HCT116 (cell line): ENCODE results near the gene NAA80. TPM values are rescaled to one million over a fixed set of nuclear protein-coding genes. Genes with fewer than 3 reads are reported as not detected.

ENCODE experiments used
- ATAC-seq: fragments of 200-7000 bp; cut with Tn5 transposase; 2 replicates; pipeline ENCODE4 v1.9.1; 2020; ENCODE audit warnings: mild to moderate bottlenecking, moderate library complexity
- BruUV-seq: library from RNA; stranded (reverse); fragments of 400-500 nt; replicated peaks from 2 replicates; lab custom pipeline; 2021; lab: Mats Ljungman, UMichigan
- CTCF ChIA-PET: fragments of 300-600 bp; sonication (Branson Sonifier 250); formaldehyde crosslinking; loops from one replicate; lab custom pipeline; 2021; ENCODE audit warnings: antibody characterized with exemption; lab: Charles Lee
- POLR2A ChIA-PET: fragments of 300-600, 350-600 bp; sonication (Branson Sonifier 250); formaldehyde crosslinking; loops from one replicate; lab custom pipeline; 2021; ENCODE audit warnings: antibody characterized with exemption; lab: Charles Lee
- RAD21 ChIA-PET, 2 experiments: fragments of 300-600 bp; sonication (Branson Sonifier 250); formaldehyde crosslinking; loops; one replicate each; lab custom pipeline; 2023; ENCODE audit warnings: low total read pairs in 2 of 2; ENCODE audit not compliant: uncharacterized antibody in 2 of 2, unreplicated experiment in 2 of 2, low non-redundant PET in 1 of 2; lab: Charles Lee
- DNase-seq: peaks from one replicate; pipeline ENCODE4 v3.0.0-alpha.2; 2010; ENCODE audit warnings: low read depth, low spot score
- H2AFZ ChIP-seq: fragments of 200-600 bp; shearing (Covaris generic), sonication (generic); 2 replicates; pipeline ENCODE4 v1.6.1; 2017; ENCODE audit warnings: low read depth, mixed run types, mixed read lengths, antibody characterized with exemption, low read length; ENCODE audit not compliant: poor library complexity, severe bottlenecking
- H3K27ac ChIP-seq: 2 replicates; pipeline ENCODE4 v1.5.1; 2012; ENCODE audit warnings: low read depth, low read length
- H3K27me3 ChIP-seq: fragments of 200-600 bp; sonication (generic); 2 replicates; pipeline ENCODE4 v1.6.1; 2016; ENCODE audit warnings: mixed run types, low read length, mixed read lengths; ENCODE audit not compliant: insufficient read depth
- H3K36me3 ChIP-seq, 2 experiments: fragments of 200-500 bp in 1 of 2; fragments of 200-600 bp in 1 of 2; sonication (Bioruptor generic) in 1 of 2; sonication (generic) in 1 of 2; 2 replicates each; pipeline versions ENCODE4 v1.5.1 to v1.6.1; 2014 to 2016; ENCODE audit warnings: low read length in 2 of 2, inconsistent platforms in 1 of 2, mixed read lengths in 1 of 2, mixed run types in 1 of 2; ENCODE audit not compliant: insufficient read depth in 2 of 2, control insufficient read depth in 1 of 2
- H3K4me1 ChIP-seq, 2 experiments: fragments of 200-600 bp in 1 of 2; sonication (generic) in 1 of 2; 2 replicates each; pipeline versions ENCODE4 v1.5.1 to v1.6.1; 2012 to 2017; ENCODE audit warnings: low read length in 2 of 2, inconsistent platforms in 1 of 2, mild to moderate bottlenecking in 1 of 2, mixed read lengths in 1 of 2, mixed run types in 1 of 2, moderate library complexity in 1 of 2; ENCODE audit not compliant: insufficient read depth in 2 of 2, control insufficient read depth in 1 of 2
- H3K4me2 ChIP-seq: fragments of 200-600 bp; sonication (generic); 2 replicates; pipeline ENCODE4 v1.6.1; 2017; ENCODE audit warnings: mixed run types, low read length, mixed read lengths
- H3K4me3 ChIP-seq, 2 experiments: fragments of 200-600 bp in 1 of 2; sonication (generic) in 1 of 2; replicated peaks in 1 of 2; 2 replicates each; pipeline ENCODE4 v1.5.1; 2011 to 2016; ENCODE audit warnings: low read length in 2 of 2, control low read depth in 1 of 2, low read depth in 1 of 2, mild to moderate bottlenecking in 1 of 2, mixed read lengths in 1 of 2, mixed run types in 1 of 2
- H3K79me2 ChIP-seq: fragments of 200-600 bp; sonication (generic); 2 replicates; pipeline ENCODE4 v1.6.1; 2017; ENCODE audit warnings: mild to moderate bottlenecking, mixed run types, low read length, moderate library complexity, mixed read lengths; ENCODE audit not compliant: insufficient read depth
- H3K9ac ChIP-seq: fragments of 200-600 bp; sonication (generic); 2 replicates; pipeline ENCODE4 v1.6.1; 2016; ENCODE audit warnings: low read length, mixed read lengths
- H3K9me2 ChIP-seq: fragments of 200-600 bp; sonication (generic), shearing (Covaris generic); 2 replicates; pipeline ENCODE4 v1.6.1; 2017; ENCODE audit warnings: mixed run types, mild to moderate bottlenecking, moderate library complexity; ENCODE audit not compliant: insufficient read depth
- H3K9me3 ChIP-seq, 2 experiments: fragments of 200-500 bp in 1 of 2; fragments of 200-600 bp in 1 of 2; sonication (Bioruptor generic) in 1 of 2; sonication (generic) in 1 of 2; 2 replicates each; pipeline ENCODE4 v1.6.1; 2014 to 2017; ENCODE audit warnings: low read length in 2 of 2, mixed read lengths in 2 of 2, inconsistent platforms in 1 of 2, low read depth in 1 of 2, mild to moderate bottlenecking in 1 of 2, mixed run types in 1 of 2, moderate library complexity in 1 of 2; ENCODE audit not compliant: control insufficient read depth in 1 of 2, insufficient read depth in 1 of 2
- H4K20me1 ChIP-seq: fragments of 200-600 bp; sonication (generic), shearing (Covaris generic); 2 replicates; pipeline ENCODE4 v1.6.1; 2017; ENCODE audit warnings: mixed run types, mild to moderate bottlenecking, moderate library complexity; ENCODE audit not compliant: insufficient read depth
- ATF3 ChIP-seq: IDR thresholded peaks from 2 replicates; pipeline ENCODE4 v1.6.1; 2012
- CEBPB ChIP-seq: IDR thresholded peaks from 2 replicates; pipeline ENCODE4 v1.6.1; 2012; ENCODE audit warnings: low read depth
- CTCF ChIP-seq, 3 experiments: fragments of 200-600 bp in 1 of 3; sonication (generic) in 1 of 3; IDR thresholded peaks in 2 of 3; conservative IDR thresholded peaks in 1 of 3; 2 replicates each; pipeline ENCODE4 v1.5.1; 2012 to 2017; ENCODE audit warnings: low read depth in 2 of 3, low read length in 2 of 3, antibody characterized with exemption in 1 of 3, borderline replicate concordance in 1 of 3, control low read depth in 1 of 3, mild to moderate bottlenecking in 1 of 3, mixed read lengths in 1 of 3, mixed run types in 1 of 3, moderate library complexity in 1 of 3; ENCODE audit not compliant: insufficient read depth in 1 of 3
- ELF1 ChIP-seq: IDR thresholded peaks from 2 replicates; pipeline ENCODE4 v1.6.1; 2012; ENCODE audit warnings: low read depth, borderline replicate concordance
- EZH2 ChIP-seq: fragments of 200-600 bp; sonication (generic); IDR thresholded peaks from 2 replicates; pipeline ENCODE4 v1.6.1; 2017; ENCODE audit warnings: antibody characterized with exemption, mixed run types
- EZH2phosphoT487 ChIP-seq: fragments of 200-600 bp; IDR thresholded peaks from 2 replicates; pipeline ENCODE4 v1.6.1; 2018; ENCODE audit warnings: antibody characterized with exemption, borderline replicate concordance
- FOSL1 ChIP-seq: IDR thresholded peaks from 2 replicates; pipeline ENCODE4 v1.6.1; 2012; ENCODE audit warnings: low read depth
- JUND ChIP-seq: IDR thresholded peaks from 2 replicates; pipeline ENCODE4 v1.6.1; 2012
- MAX ChIP-seq: IDR thresholded peaks from 2 replicates; pipeline ENCODE4 v1.6.1; 2012
- POLR2AphosphoS5 ChIP-seq: IDR thresholded peaks from 2 replicates; pipeline ENCODE4 v1.6.1; 2011; ENCODE audit warnings: mild to moderate bottlenecking, low read depth, low read length, moderate library complexity
- REST ChIP-seq: IDR thresholded peaks from 2 replicates; pipeline ENCODE4 v1.6.1; 2012; ENCODE audit warnings: low read depth
- SIN3A ChIP-seq: IDR thresholded peaks from 2 replicates; pipeline ENCODE4 v1.6.1; 2012; ENCODE audit warnings: low read depth
- ZFX ChIP-seq: fragments of 450-650 bp; IDR thresholded peaks from 2 replicates; pipeline ENCODE4 v1.6.1; 2017
- ZNF274 ChIP-seq: fragments of 200-500 bp; sonication (Bioruptor generic); IDR thresholded peaks from 2 replicates; pipeline ENCODE4 v1.6.1; 2014; ENCODE audit warnings: mild to moderate bottlenecking, low read depth, low read length, inconsistent platforms
- intact Hi-C: fragments of 100-400 bp; cut with micrococcal nuclease; formaldehyde crosslinking; loops from 2 replicates; pipeline ENCODE4 v1.10.0; 2022
- total RNA-seq: library from RNA; stranded (reverse); gene quantifications from one replicate; pipeline ENCODE4 v1.2.1, GENCODE V29; 2021; ENCODE audit not compliant: unreplicated experiment

The NAA80 gene
- total RNA-seq, 1 experiment from 2014 or later: 21.3 TPM

- H3K9me2 ChIP-seq: no peaks in the 10 kb centered on the region
- H2AFZ ChIP-seq: no peak within 1 kb of the TSS
- ATAC-seq (peak; percentile 54), DNase-seq (no peak)
- CTCF ChIA-PET: no interaction called here
- H3K9me3 ChIP-seq: no peaks in the 10 kb centered on the region
- no TSS peak for BruUV-seq
- POLR2A ChIA-PET: interaction anchor here (0.6 kb wide), 1 partner anchor 9 kb away, joined by 3 read pairs; no protein-coding TSS in a partner anchor
- H4K20me1 ChIP-seq: no peaks in the 10 kb centered on the region
- no peaks in the 10 kb centered on the region for H3K27me3 ChIP-seq
- RAD21 ChIA-PET: no interaction called here
- no peak for TF ChIP-seq SIN3A
- no peak for TF ChIP-seq EZH2phosphoT487
- TF ChIP-seq CEBPB: no peak
- no peak for TF ChIP-seq CTCF (IDR thresholded peaks at IDR 0.05 in 2 of 3, conservative IDR thresholded peaks at IDR 0.05 in 1 of 3; ENCODE audit: borderline replicate concordance in 1 of 3, insufficient read depth in 1 of 3, low read depth in 2 of 3, low read length in 2 of 3)
- TF ChIP-seq ELF1: no peak
- TF ChIP-seq JUND: no peak
- TF ChIP-seq ZFX: no peak
- TF ChIP-seq POLR2AphosphoS5: no peak
- no peak for TF ChIP-seq EZH2
- no peak for TF ChIP-seq REST
- TF ChIP-seq ZNF274: no peak
- TF ChIP-seq MAX: no peak
- no peak for TF ChIP-seq FOSL1
- no peak for TF ChIP-seq ATF3
- peaks cover 0 to 8% of the 10 kb centered on the region in 2 experiments; a peak in 1 of 4 replicates for H3K36me3 ChIP-seq
- H3K4me3 ChIP-seq: peak within 1 kb of the TSS; percentile 28 to 36
- peaks cover 6% of the 10 kb centered on the region; the same call in 1 of the 2 replicates for H3K79me2 ChIP-seq
- peak within 1 kb of the TSS; percentile 75 for H3K4me2 ChIP-seq
- peaks cover 12 to 46% of the 10 kb centered on the region in 2 experiments for H3K4me1 ChIP-seq
- peak within 1 kb of the TSS; percentile 37; the same call in 1 of the 2 replicates for H3K27ac ChIP-seq
- intact Hi-C loops: loop anchor here (5.0 kb wide), 1 partner anchor 267 kb away; the partner anchor contains the start of gene CISH
- peak within 1 kb of the TSS; percentile 50 for H3K9ac ChIP-seq
Observed at GRCh38 chr3:50345586-50346234, 46.5 kb upstream of the NAA80 start, which contains the start of gene ZMYND10. TSS of gene ZMYND10 (minus strand) at chr3:50345732. CDS start at chr3:50345579, 153 bp downstream.
